Sigmoid colon (tissue), 4 donors: ENCODE results near the gene TP53I11.

Source experiments
- EP300 ChIP-seq, 4 donors: sonication (generic); formaldehyde crosslinking; IDR thresholded peaks; one replicate each; pipeline ENCODE4 v1.6.1; 2017; ENCODE audit warnings: antibody characterized with exemption in 4 of 4
- POLR2A ChIP-seq, 2 donors: fragments of 450-650 bp; IDR thresholded peaks; one replicate each; pipeline ENCODE4 v1.6.1; 2016; ENCODE audit warnings: antibody characterized with exemption in 2 of 2, mild to moderate bottlenecking in 2 of 2, moderate library complexity in 2 of 2
- POLR2AphosphoS5 ChIP-seq, 4 donors: sonication (generic); formaldehyde crosslinking; IDR thresholded peaks; one replicate each; pipeline ENCODE4 v1.6.1; 2017; ENCODE audit warnings: antibody characterized with exemption in 4 of 4
- TF ChIP-seq, protein P1 (sequence below), 4 experiments: fragments of 450-650 bp in 3 of 4; fragments of 200-600 bp in 1 of 4; IDR thresholded peaks; one replicate each; pipeline ENCODE4 v1.5.1; 2016 to 2019; ENCODE audit warnings: antibody characterized with exemption in 4 of 4, mild to moderate bottlenecking in 3 of 4, moderate library complexity in 2 of 4

GRCh38 chr11:44941259-44942021 lies 9.2 kb downstream of the TP53I11 start:
- TF ChIP-seq POLR2A (IDR thresholded peaks at IDR 0.05) (no peak), POLR2AphosphoS5 (IDR thresholded peaks at IDR 0.05) (no peak), EP300 (IDR thresholded peaks at IDR 0.05) (no peak)
- TF ChIP-seq, protein P1, sequence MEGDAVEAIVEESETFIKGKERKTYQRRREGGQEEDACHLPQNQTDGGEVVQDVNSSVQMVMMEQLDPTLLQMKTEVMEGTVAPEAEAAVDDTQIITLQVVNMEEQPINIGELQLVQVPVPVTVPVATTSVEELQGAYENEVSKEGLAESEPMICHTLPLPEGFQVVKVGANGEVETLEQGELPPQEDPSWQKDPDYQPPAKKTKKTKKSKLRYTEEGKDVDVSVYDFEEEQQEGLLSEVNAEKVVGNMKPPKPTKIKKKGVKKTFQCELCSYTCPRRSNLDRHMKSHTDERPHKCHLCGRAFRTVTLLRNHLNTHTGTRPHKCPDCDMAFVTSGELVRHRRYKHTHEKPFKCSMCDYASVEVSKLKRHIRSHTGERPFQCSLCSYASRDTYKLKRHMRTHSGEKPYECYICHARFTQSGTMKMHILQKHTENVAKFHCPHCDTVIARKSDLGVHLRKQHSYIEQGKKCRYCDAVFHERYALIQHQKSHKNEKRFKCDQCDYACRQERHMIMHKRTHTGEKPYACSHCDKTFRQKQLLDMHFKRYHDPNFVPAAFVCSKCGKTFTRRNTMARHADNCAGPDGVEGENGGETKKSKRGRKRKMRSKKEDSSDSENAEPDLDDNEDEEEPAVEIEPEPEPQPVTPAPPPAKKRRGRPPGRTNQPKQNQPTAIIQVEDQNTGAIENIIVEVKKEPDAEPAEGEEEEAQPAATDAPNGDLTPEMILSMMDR (IDR thresholded peaks at IDR 0.05), result no peak
